Sigmoid colon (tissue), 7 donors: ENCODE data around the gene GSG1L. TPM values are rescaled to one million over a fixed set of nuclear protein-coding genes. Genes with fewer than 3 reads are reported as not detected.
A peak's percentile ranks its signal among the peaks of the same experiment; 100 is the strongest.

Experiments used
- DNase-seq: peaks from one replicate; pipeline ENCODE4 v3.0.0-alpha.2; 2019
- H3K27ac ChIP-seq, 4 donors: fragments of 200-600 bp; sonication (generic); one replicate each; pipeline ENCODE4 v1.5.1; 2016 to 2019; ENCODE audit warnings: mild to moderate bottlenecking in 1 of 4
- H3K27me3 ChIP-seq, 3 donors: fragments of 200-600 bp; sonication (generic); one replicate each; pipeline ENCODE4 v1.5.1; 2019; ENCODE audit warnings: mild to moderate bottlenecking in 1 of 3
- H3K36me3 ChIP-seq, 4 donors: fragments of 200-600 bp; sonication (generic); one replicate each; pipeline ENCODE4 v1.5.1; 2016 to 2019
- H3K4me1 ChIP-seq, 4 donors: fragments of 200-600 bp; sonication (generic); one replicate each; pipeline ENCODE4 v1.5.1; 2017 to 2019
- H3K4me3 ChIP-seq, 4 donors: fragments of 200-600 bp; sonication (generic); one replicate each; pipeline ENCODE4 v1.5.1; 2017 to 2019; ENCODE audit warnings: mild to moderate bottlenecking in 2 of 4, moderate library complexity in 1 of 4
- H3K9me3 ChIP-seq, 4 donors: fragments of 200-600 bp in 3 of 4; sonication (generic) in 3 of 4; one replicate each; pipeline versions ENCODE4 v1.5.1 to v1.6.1; 2013 to 2019
- EP300 ChIP-seq, 4 donors: sonication (generic); formaldehyde crosslinking; IDR thresholded peaks; one replicate each; pipeline ENCODE4 v1.6.1; 2017; ENCODE audit warnings: antibody characterized with exemption in 4 of 4
- POLR2A ChIP-seq, 2 donors: fragments of 450-650 bp; IDR thresholded peaks; one replicate each; pipeline ENCODE4 v1.6.1; 2016; ENCODE audit warnings: antibody characterized with exemption in 2 of 2, mild to moderate bottlenecking in 2 of 2, moderate library complexity in 2 of 2
- POLR2AphosphoS5 ChIP-seq, 4 donors: sonication (generic); formaldehyde crosslinking; IDR thresholded peaks; one replicate each; pipeline ENCODE4 v1.6.1; 2017; ENCODE audit warnings: antibody characterized with exemption in 4 of 4
- WGBS, 2 donors: extraction: QIAGEN DNeasy Blood & Tissue Kit; methylation state at CpG; one replicate each; pipeline ENCODE4 v1.1.7; 2013; 5-methylcytosine and 5-hydroxymethylcytosine counted together
- intact Hi-C: fragments of 100-400 bp; cut with DNase I; formaldehyde crosslinking; loops from one replicate; pipeline ENCODE4 v1.15.1; 2023
- polyA plus RNA-seq, 3 donors: library from polyadenylated mRNA; stranded (reverse); fragments of 200-250 nt; gene quantifications; one replicate each; pipeline ENCODE4 v1.2.3, GENCODE V29; 2013
- total RNA-seq, 4 donors: library from RNA; depleted of rRNA; stranded (reverse); fragments of >200 nt; gene quantifications; one replicate each; pipeline ENCODE4 v1.1.0, GENCODE V29; 2016
- TF ChIP-seq, protein P1 (sequence below), 4 experiments: fragments of 450-650 bp in 3 of 4; fragments of 200-600 bp in 1 of 4; IDR thresholded peaks; one replicate each; pipeline ENCODE4 v1.5.1; 2016 to 2019; ENCODE audit warnings: antibody characterized with exemption in 4 of 4, mild to moderate bottlenecking in 3 of 4, moderate library complexity in 2 of 4
- donor health status: healthy with polysubstance abuse.
- donor health status: Bipolar disorder and iron deficiency.
- donor health status: healthy.

GSG1L gene
- total and polyA plus RNA-seq, 7 donors, result 0.25 to 0.66 (median 0.36) TPM; not detected in 2

DNA sequence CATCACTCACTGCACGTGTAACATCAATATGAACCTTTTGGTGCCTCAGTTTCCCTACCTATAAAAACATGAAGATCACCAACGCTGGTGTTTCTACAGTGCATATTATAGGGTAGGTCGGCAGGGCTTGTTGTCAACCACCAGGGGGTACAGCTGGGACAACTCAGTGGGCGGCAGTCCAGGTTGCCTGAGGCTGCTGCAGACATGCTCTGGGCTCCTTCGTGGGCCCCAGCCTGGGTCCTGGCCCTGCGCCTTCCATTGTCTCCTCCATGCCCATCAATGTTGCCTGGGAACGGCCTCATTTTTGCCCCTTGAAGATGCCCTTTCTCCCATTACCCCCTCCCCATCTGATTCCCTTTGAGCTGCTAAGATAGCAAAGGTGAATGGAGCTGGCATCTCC is 89.8 kb downstream of the GSG1L start:
- Histone ChIP-seq H3K4me3 (no peak overlapping the region), H3K9me3 (peaks cover 0 to 5% (median 0%) of the 10 kb centered on the region in 4 donors), H3K36me3 (no peaks in the 10 kb centered on the region), H3K4me1 (no peaks in the 10 kb centered on the region), H3K27ac (no peak overlapping the region), H3K27me3 (no peaks in the 10 kb centered on the region)
- intact Hi-C loops, result no loop called here
- 61 to 68% methylated on average over 7 of the region's 7 CpGs for WGBS, 2 donors
- peak; percentile 42 for DNase-seq
- TF ChIP-seq, protein P1, sequence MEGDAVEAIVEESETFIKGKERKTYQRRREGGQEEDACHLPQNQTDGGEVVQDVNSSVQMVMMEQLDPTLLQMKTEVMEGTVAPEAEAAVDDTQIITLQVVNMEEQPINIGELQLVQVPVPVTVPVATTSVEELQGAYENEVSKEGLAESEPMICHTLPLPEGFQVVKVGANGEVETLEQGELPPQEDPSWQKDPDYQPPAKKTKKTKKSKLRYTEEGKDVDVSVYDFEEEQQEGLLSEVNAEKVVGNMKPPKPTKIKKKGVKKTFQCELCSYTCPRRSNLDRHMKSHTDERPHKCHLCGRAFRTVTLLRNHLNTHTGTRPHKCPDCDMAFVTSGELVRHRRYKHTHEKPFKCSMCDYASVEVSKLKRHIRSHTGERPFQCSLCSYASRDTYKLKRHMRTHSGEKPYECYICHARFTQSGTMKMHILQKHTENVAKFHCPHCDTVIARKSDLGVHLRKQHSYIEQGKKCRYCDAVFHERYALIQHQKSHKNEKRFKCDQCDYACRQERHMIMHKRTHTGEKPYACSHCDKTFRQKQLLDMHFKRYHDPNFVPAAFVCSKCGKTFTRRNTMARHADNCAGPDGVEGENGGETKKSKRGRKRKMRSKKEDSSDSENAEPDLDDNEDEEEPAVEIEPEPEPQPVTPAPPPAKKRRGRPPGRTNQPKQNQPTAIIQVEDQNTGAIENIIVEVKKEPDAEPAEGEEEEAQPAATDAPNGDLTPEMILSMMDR (IDR thresholded peaks at IDR 0.05), result no peak
- TF ChIP-seq POLR2AphosphoS5 (IDR thresholded peaks at IDR 0.05), result no peak
- TF ChIP-seq POLR2A (IDR thresholded peaks at IDR 0.05), result no peak
- TF ChIP-seq EP300 (IDR thresholded peaks at IDR 0.05), result no peak

DNA sequence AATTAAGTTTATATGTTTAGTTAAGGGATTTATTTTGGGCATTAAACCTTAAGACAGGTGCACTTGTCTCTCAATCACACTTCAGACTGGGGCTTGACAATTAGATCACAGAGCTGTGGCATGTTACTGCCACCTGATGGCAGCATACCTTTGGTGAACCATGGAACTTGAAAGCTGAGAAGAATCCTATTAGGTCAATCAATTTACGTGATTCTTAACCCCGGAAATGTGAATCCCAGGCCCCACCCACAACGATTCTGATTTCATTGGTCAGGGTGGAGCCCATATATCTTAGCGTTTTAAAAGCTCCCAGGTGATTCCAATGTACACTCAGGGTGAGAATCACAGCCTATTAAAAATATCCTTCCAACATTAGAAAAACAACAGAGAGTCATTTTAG is 91.0 kb downstream of the GSG1L start:
- intact Hi-C loops, result no loop called here
- WGBS, 2 donors, result 0 to 1% methylated on average over 4 of the region's 4 CpGs

DNA sequence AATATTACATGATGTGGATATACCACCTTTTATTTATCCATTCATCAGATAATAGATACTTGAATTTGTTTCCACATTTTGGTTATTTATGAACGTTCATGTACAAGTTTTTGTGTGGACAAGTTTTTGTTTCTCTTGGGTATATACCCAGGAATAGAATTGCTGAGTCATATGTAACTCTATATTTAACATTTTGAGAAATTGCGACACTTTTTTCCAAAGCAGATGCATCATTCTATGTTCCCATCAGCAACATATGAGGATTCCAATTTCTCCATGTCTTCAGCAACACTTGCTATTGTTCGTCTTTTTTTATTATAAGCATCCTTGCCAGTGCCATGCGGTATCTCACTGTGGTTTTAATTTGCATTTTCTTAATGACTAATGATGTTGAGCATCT is 93.9 kb downstream of the GSG1L start:
- Histone ChIP-seq H3K9me3 (peaks cover 0 to 5% (median 0%) of the 10 kb centered on the region in 4 donors), H3K36me3 (no peaks in the 10 kb centered on the region), H3K4me3 (no peak overlapping the region), H3K4me1 (no peaks in the 10 kb centered on the region), H3K27me3 (no peaks in the 10 kb centered on the region), H3K27ac (no peak overlapping the region)
- DNase-seq, result no peak
- intact Hi-C loops, result no loop called here
- WGBS, 2 donors, result 71 to 80% methylated on average over 4 of the region's 4 CpGs
- TF ChIP-seq EP300 (IDR thresholded peaks at IDR 0.05), result no peak
- TF ChIP-seq, protein P1 (IDR thresholded peaks at IDR 0.05), result no peak
- no peak for TF ChIP-seq POLR2A (IDR thresholded peaks at IDR 0.05)
- TF ChIP-seq POLR2AphosphoS5 (IDR thresholded peaks at IDR 0.05), result no peak

More for the DNA sequence above, 91.0 kb downstream of the GSG1L start:
- Histone ChIP-seq H3K27me3 (no peaks in the 10 kb centered on the region), H3K36me3 (no peaks in the 10 kb centered on the region), H3K4me1 (no peaks in the 10 kb centered on the region), H3K27ac (no peak overlapping the region), H3K4me3 (no peak overlapping the region), H3K9me3 (peaks cover 0 to 5% (median 0%) of the 10 kb centered on the region in 4 donors)
- DNase-seq, result peak; percentile 32
- no peak for TF ChIP-seq POLR2A (IDR thresholded peaks at IDR 0.05)
- TF ChIP-seq, protein P1 (IDR thresholded peaks at IDR 0.05), result no peak

DNA sequence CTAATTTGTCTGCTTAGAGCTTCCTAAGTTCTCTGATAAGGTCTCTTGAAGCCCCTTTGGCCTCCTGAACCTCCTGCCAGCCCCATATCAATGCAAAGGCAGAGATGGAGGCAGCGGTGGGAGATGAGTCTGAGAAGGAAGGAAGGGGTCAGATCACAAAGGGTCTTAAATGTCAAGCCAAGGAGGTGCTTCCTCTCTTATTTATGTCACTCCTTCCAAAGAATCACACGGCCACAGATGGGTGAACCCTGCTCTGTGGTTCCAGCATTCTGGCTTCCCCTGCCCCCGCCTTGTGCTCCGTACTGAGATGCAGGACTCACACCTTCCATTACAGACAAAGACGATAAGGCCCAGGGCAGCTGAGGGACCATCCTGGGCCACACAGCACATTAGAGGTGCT is 96.3 kb downstream of the GSG1L start:
- Histone ChIP-seq H3K36me3 (no peaks in the 10 kb centered on the region), H3K27ac (no peak overlapping the region), H3K4me3 (no peak overlapping the region), H3K4me1 (no peaks in the 10 kb centered on the region), H3K9me3 (peaks cover 0 to 5% (median under 1%) of the 10 kb centered on the region in 4 donors), H3K27me3 (no peaks in the 10 kb centered on the region)
- DNase-seq, result peak; percentile 33
- TF ChIP-seq, protein P1 (IDR thresholded peaks at IDR 0.05), result no peak
- TF ChIP-seq POLR2A (IDR thresholded peaks at IDR 0.05) (no peak), EP300 (IDR thresholded peaks at IDR 0.05) (no peak), POLR2AphosphoS5 (IDR thresholded peaks at IDR 0.05) (no peak)
- intact Hi-C loops, result no loop called here
- 83 to 86% methylated on average over 5 of the region's 5 CpGs for WGBS, 2 donors

DNA sequence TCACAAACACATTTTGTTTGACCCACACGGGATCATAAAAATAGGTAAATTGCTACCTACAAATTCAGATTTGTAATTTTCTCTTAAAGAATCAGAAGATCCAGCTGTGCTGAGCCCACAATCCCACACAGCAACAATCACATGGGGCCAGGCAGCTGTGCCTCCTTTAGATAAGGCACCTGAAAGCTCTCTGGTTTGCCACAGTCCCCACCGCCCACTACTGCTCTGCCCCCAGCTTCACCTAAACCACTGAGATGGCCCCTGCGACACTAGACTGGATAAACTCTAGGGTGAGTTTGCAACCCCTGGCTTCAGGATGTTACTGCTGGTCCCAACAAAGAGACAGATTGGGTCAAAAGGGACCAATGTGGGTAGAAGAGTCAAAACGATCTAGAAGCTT is 96.8 kb downstream of the GSG1L start:
- intact Hi-C loops, result no loop called here
- 82% methylated on average over 4 of the region's 4 CpGs for WGBS, 2 donors
- Histone ChIP-seq H3K9me3 (peaks cover 0 to 5% (median 2%) of the 10 kb centered on the region in 4 donors), H3K36me3 (no peaks in the 10 kb centered on the region), H3K27ac (no peak overlapping the region), H3K4me1 (no peaks in the 10 kb centered on the region), H3K27me3 (no peaks in the 10 kb centered on the region), H3K4me3 (no peak overlapping the region)
- no peak for TF ChIP-seq EP300 (IDR thresholded peaks at IDR 0.05)
- TF ChIP-seq, protein P1 (IDR thresholded peaks at IDR 0.05), result no peak
- TF ChIP-seq POLR2AphosphoS5 (IDR thresholded peaks at IDR 0.05), result no peak
- no peak for TF ChIP-seq POLR2A (IDR thresholded peaks at IDR 0.05)
- peak; percentile 24 for DNase-seq
